GM18499 (cell line): Measurements from ENCODE around the gene GATAD2B.

Experiments
- ATAC-seq: cut with Tn5 transposase; IDR thresholded peaks from one replicate; pipeline ENCODE4 v1.9.1; 2021; ENCODE audit warnings: moderate number of reproducible peaks; ENCODE audit not compliant: insufficient read depth, unreplicated experiment

The GATAD2B gene

DNA sequence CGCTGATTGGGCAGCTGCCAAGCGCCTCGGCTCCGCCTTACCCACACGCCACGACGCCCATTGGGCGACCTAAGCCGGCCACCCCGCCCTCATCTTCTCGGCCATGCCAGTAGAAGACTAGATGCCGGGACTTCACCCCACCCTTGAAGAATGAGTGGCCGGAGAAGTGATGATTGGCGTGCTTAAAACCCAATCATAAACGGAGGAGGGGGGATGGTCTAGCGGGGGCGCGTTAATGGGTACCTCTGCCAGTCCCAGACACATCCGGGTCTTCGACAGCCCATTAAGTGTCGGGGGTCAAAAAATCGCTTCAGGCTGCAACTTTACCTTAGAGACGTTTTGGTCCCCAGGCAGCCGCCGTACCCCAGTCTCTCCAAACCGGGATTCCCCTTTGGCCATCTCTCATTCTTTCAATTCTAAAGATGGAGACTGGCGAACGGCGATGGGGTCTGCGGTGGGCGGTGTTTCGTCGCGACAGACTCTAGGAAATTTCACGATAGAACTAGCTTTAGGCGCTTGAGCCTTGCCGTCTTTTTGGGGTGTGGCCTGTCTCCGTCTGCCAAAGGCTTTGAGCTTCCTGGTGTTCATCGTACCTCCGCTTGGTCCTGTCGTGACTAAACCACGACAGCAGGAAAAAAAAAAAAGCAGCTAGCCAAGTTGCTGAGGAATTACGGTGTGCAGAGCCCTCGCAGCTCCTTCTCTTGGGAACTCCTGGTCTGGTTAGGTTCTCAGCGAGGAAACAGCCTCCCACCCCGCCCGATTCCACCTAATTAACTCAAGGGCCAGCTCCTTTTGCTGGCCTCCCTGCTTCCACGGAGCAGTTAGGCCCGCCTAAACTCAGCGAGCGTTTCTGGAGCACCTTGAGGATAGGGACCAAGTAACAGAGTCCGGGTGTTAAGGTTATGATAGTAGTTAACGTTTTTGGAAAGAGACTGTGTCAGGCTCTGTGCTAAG lies at the start of gene GATAD2B:
GATAD2B (minus strand) TSS at position 1 of the 954 bp plus-strand sequence. CDS start 94,625 bp downstream, outside the sequence.
- ATAC-seq: peak; percentile 68

DNA sequence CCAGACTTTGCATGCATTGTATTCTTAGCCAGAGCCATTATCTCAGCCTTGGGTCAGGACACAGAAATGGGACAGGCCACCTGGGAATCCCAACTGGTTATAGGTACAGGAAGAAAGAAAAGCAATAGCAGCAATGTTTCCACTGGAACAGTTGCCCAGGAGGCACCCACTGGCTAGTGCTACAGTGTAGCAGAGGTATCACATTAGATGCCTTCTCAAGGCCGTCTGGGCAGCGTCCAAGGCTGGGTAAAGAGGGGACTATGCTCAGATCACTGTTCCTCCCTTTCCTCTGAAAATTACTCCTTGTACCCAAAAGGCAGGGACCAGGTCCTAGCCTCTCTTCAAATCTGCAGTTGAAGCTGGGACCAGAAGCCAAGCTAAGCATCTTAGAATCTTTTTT lies 47.6 kb upstream of the GATAD2B start:
- no peak for ATAC-seq

DNA sequence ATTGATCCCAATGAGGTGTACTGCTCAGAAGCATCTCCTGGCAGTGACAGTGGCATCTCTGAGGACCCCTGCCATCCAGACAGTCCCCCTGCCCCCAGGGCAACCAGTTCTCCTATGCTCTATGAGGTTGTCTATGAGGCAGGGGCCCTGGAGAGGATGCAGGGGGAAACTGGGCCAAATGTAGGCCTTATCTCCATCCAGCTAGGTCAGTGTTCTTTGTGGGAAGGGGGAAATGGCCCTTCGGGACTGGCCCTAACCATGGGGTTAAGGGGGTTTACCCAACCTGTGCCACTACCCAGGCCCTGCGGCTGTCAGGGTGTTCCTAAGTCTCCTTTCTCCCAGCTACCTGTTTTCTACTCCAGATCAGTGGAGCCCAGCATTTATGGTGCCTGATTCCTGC lies 46.2 kb upstream of the GATAD2B start:
- no peak for ATAC-seq

DNA sequence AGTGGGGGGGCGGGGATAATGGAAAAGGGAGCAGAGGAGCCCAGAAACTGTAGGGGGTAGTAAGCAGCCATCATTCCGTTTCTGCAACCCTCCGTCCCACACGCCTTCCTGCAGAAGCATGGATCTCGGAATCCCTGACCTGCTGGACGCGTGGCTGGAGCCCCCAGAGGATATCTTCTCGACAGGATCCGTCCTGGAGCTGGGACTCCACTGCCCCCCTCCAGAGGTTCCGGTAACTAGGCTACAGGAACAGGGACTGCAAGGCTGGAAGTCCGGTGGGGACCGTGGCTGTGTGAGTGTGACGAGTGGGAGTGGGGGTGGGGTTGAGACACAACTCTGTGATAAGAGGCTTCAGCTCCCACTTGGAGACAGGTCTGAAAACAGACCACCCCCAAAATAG lies 45.6 kb upstream of the GATAD2B start:
- no peak for ATAC-seq

DNA sequence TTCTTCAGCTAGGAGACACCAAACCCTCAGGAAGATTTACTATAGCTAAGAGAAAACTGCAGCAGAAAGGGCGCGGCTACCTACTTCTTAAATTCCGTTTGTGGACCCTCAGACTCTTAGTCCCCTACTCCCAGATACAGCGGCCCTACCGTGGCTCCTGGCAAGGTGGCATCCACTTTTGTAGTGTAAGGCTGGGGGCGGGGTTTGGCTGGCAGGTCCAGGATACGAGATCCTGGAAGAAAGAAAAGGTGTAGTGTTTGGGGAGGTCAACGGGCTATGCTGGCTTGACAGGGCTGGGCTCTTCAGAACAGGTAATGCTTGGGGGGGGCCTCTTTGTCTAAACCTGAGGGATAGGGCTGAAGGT lies 45.2 kb upstream of the GATAD2B start:
- ATAC-seq: no peak

DNA sequence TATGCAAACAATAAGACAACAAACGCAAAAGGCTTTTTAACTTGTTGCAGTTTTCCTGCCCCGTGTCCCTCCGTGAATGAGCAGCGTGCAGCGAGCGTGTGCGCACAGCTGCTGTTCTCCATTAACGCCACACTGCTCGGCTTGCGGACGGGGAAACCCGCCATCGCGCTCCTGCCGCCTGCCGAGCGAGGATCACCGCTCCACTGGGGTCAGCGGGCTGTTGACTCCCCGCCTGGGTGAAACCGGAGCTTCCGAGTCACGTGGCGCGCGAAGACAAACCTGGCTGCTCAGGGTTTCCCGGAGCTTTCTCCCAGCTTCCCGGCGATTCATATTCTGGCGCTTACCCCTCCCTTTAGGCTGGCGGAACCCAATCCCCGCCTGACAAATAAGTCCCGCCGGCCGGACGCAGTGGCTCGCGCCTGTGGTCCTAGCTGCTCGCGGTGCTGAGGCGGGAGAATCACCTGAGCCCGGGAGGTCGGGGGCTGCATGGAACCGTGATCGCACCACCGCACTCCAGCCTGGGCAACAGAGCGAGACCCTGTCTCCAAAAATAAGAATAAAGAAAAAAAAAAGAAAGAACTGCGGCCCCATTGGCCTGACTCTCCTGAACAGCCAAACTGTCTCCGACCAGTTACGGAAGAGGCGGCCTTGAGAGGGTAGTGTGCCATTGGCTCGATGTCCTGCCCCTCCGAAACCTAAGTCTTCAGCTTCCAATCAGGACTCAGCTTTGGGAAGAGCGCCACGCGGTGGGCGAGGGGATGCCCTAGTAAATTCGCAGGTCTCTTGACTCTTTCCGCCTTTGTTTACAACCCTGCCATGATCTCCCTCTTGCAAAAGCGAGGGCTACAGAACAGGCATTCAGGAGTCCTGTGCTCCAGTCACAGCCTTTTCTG lies 44.6 kb upstream of the GATAD2B start, which contains the start of gene CREB3L4:
CREB3L4 (plus strand) TSS at position 796 of the 893 bp plus-strand sequence. CDS start 624 bp downstream, outside the sequence.
- ATAC-seq: peak; percentile 52

DNA sequence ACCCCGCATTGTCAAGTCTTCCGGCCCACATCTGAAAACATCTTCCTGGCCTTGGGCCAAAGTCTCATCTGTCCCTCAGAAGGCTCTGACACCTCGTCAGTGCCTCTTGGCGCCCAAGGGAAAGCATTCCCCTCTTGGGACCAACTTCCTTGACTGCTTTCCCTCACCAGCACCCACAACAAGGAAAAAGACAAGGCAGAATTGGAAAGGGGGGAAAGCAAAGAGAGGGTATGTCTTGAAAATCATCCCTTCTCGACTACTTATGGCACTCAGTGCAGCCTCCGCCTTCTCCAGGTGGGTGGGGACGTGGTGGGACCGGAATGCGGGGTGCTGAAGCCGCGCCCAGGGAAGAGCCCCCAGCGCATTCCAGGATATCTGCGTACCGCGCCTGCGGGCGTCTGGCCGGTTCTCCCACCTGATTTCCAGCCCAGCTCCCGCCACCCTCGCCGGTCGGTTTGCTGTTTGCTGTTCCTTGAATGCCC lies 41.1 kb upstream of the GATAD2B start:
- ATAC-seq: no peak

DNA sequence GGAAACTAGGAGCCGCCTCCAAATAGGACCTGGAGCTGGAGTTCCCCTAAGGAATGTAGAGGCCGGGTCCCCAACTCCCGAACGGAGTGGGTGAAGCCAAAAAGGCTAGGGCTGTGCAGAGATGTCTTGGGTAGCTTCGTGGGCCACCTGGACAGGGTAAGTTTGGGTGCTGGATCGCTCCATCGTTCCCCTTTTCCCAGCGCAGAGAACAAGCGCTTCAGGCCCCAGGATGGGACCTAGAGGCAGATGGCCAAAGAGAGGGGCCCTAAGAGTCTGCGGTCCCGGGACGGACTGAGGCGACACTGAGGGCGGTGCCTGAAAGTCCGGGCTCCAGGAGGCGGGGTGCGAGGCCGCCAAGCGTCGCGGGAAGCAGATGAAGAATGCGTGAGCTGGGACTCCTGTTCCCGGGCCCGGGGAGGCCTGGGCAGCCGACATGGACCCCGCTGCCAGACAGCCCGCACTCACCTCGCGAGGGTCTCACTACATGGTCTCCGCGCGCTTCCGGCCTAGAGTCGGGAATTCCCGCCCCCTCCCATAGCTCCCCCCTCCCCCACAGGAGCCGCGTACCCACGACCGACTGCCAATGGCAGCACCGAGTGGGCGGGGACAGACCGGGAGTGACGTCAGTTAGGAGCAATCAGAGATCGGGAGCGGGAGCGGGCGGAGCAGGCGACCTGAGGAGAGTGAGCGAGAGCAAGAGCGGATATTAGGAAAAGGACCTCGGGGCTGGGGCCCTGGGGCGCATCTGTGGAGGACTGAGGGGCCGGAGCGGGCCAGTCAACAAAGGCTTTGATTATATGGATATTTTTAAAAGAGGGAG lies 40.5 kb upstream of the GATAD2B start, which contains the start of gene SLC39A1:
SLC39A1 (minus strand) TSS at position 508 of the 820 bp plus-strand sequence. CDS start 822 bp downstream, outside the sequence.
- no peak for ATAC-seq

DNA sequence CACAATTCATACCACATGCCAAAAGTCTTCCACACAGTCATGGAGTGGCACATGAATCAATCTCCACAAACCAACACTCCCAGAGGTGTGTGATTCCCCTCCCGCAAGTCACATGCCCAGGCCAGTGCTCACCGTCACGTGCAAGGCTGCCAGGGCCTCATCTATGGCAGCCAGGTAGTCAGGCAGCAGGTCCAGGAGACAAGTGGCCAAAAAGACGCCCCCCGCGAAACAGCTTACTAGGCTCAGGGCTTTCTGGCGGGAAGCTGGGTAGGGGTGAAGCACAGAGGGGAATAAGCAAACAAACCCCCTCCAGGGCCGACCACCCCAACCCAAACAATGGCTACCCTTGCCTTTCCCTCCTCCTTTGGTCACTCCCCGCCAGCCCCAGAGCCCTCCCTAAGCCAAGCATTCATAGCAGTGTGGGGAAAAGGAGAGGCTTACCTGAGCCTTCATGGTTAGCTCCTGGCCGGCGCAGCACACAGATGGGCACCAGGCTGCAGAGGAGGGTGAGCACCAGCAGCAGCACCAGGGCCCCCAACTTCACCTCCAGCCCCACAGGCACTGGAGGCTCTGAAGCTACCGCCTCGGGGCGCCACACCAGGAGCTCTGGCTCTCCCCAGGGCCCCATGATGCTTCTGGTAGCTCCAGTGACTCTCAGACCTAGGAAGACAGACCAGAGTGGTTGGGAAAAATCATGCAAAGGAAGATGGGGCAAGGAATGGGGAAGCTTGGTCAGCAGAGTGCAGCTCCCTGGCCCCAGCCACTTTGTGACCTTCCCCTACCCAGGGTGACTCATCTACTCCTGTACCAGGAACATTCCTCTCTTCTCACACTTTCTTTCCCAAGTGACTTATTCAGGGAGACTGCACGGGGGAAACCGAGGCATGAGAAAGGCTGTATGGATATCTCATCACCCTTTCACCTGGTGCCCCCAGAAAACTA lies 39.6 kb upstream of the GATAD2B start:
- ATAC-seq: no peak

DNA sequence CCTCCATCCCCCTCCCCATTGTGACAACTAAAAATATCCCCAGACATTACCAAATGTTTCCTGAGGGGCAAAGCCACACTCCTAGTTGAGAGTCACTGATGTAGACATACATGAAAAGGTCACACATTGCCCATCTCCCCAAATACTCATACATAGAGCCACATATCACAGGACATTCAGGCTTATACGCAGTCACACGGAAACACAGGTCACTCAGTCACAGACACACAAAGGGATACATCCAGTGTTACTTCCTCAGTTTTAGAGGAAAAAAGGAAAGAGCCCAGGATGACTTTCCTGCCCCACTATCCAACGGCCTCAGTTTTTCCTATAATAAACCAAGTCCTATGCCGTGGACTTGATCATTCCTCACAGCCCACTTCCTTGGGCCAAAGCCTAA lies 38.6 kb upstream of the GATAD2B start:
- no peak for ATAC-seq

DNA sequence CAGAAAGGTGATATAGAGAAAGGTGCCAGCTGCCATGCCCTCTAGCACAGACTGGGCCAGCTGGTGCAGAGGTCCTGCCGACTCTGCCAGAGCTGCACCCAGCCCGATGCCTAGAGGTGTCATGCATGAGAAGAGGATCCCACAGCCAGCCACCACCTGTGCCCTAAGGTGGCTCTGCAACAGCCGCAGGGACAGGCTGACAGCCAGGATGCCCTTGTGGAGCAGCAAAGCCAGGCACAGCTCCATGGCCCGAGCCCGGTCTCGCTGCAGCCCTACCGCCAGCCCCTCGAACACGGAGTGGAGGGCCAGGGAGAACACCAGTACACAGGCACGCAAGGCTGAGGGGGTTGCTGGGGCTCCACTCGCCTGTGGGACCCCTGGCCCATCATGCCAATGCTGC lies 37.4 kb upstream of the GATAD2B start:
- ATAC-seq: no peak

DNA sequence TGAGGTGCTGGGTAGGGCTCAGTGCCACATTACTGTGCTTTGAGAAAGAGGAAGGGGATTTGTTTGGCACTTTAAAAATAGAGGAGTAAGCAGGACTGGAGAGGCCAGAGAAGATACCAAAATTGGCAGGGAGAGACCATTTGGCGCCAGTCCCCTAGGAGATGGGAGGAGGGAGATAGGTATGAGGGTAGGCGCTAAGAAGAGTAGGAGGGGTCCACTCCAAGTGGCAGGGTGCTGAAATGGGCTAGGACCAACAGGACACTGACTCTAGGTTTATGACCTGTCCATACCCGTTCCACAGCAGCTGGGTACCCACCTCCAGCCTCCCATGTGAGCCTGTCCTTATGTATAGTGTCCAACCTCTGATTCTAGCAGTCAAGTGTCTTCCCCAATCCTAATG lies 36.7 kb upstream of the GATAD2B start:
- no peak for ATAC-seq

DNA sequence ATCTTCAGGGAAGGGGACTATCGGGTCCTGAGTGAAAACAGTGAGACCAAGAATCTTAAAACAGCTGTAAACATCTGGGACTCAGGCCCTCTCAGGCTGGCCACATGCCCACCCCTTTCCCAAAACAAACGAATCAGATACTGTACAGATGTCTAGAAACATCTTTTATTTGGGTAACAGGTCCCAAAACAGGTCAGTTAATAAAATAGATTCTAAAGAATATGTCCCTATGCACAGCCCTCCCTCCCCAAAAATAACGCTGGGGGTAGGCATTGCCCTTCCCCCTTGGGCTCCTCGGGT lies 36.1 kb upstream of the GATAD2B start:
- no peak for ATAC-seq

DNA sequence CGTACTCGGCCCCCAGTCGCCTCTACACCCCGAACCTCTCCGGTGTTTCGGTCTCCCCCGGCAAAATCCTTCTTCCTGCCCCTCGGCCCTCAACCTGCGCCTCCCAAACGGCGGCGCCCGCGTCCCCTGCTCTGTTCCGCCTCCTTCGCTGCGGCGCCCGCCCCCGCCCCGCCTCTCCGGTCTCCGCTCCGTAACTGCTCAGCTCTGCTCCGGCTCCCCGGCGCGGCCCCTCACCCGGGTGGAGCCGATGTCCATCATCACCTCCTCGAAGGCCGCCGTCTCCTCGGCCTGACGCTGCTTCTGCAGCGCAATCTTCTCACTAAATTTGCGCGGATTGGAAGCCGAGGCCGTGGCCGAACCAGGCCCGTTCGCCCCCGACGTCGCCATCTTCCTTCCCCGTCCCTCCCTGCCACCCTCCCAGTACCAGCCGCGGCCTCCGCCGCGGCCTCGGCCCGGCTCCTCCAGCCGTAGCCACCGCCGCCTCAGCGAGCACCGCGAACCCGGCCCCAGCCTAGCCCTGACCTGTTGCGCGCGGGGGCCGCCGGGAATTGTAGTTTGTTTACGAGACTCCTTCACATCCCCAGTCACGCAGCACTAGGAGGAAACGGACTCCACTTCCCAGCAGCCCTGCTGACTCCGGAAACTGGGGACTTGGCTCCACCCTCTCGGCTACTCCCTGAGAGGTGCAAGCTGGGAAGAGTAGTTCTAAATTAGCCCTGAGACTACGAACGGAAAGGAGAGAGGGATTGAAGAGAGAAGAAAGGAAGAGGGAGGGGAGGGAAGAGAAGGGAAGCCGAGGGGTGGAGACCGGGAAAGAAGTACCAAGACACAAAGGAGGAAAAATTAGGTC lies 35.6 kb upstream of the GATAD2B start, which contains the start of gene CRTC2:
CRTC2 (minus strand) TSS at position 502 of the 850 bp plus-strand sequence; CDS start at position 387, 115 bp downstream.
- ATAC-seq: peak; percentile 55

DNA sequence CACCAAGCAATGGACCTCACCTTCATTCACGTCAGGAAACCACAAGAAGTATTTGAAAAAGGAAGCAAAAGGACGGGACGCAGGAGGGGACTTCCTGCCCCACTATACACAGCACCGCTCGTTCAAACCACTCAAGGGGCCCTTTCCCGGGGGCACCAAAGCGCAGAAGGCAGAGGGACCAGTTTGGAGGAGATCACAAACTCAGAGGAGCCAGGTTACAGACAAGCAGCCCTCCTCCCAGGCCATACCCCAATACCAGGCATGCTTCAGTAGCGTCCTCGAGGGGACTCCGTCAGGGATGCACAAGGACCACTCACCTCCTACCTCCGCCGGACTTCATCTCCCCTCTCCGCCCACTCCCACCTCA lies 35.0 kb upstream of the GATAD2B start:
- ATAC-seq: no peak

DNA sequence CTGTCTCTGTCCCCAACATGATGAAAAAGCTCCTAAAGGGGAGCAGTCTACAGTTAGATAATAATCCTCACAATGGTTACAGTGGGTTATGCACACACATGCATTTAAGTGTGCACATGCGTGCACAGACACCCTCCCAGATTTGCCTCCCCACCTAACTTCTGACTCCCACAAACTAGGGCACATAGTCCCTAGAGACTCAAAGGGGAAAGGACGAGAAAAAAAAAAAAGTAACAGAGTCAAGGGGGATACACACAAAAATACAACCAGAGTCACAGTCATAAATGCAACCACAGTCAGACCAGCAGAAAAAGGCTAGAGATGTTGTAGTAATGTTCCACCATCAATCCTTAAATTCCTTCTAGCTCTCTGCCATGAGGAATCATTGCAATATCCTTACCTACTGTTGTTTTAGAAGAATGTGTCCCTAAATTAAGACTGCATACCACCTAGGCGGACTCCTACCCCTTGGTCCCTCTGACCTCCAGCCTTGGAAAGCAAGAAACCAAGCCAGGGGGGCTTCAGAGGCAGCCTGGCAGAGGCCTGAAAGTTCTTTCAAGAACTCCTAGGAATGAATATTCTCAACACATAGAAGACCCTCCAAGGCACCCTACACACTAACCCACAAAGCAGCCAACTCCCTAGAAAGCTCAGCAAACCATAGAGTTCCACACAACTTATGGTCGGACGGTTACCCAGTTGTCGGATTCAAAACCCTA lies 34.4 kb upstream of the GATAD2B start:
- no peak for ATAC-seq

DNA sequence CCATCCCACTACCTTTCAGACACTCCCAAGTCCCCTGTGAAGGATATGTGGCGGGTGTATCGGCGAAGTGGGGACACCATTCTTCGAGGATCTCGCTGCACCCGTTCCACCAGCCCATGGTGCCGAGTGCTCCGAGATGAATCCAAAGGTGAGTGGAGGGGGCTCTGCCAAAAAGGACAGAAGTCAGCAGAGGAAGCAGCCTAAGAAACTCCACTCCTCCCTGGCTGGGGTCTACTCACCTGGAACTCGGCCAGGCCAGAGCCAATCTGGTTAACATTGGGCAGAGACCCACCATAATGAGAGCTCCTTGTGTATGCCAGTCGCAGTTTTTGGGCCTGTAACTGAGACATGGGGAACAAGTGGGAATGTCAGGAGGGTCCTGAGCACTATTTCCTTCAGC lies 32.1 kb upstream of the GATAD2B start:
- ATAC-seq: no peak
